Lower lobe of right lung (tissue), 2 donors: ENCODE measurements around the gene DTD1. TPM values are rescaled to one million over a fixed set of nuclear protein-coding genes. Genes with fewer than 3 reads are reported as not detected.

ENCODE experiments used
- ATAC-seq, 2 donors: fragments of 200-7000 bp; cut with Tn5 transposase; one replicate each; pipeline ENCODE4 v1.9.1; 2020 to 2022; ENCODE audit warnings: mild to moderate bottlenecking in 2 of 2, moderate library complexity in 2 of 2
- DNase-seq: peaks from one replicate; pipeline ENCODE4 v3.0.0-alpha.2; 2020
- H3K27ac ChIP-seq: fragments of 200-600 bp; one replicate; pipeline ENCODE4 v1.8.0; 2022
- H3K27me3 ChIP-seq: fragments of 200-600 bp; one replicate; pipeline ENCODE4 v1.8.0; 2022; ENCODE audit warnings: low read depth
- H3K36me3 ChIP-seq: fragments of 200-600 bp; one replicate; pipeline ENCODE4 v1.8.0; 2022; ENCODE audit warnings: mild to moderate bottlenecking
- H3K4me1 ChIP-seq: fragments of 200-600 bp; one replicate; pipeline ENCODE4 v1.8.0; 2022
- H3K4me3 ChIP-seq: fragments of 200-600 bp; one replicate; pipeline ENCODE4 v1.8.0; 2022; ENCODE audit warnings: mild to moderate bottlenecking
- H3K9me3 ChIP-seq: fragments of 200-600 bp; one replicate; pipeline ENCODE4 v1.8.0; 2022
- intact Hi-C: fragments of 100-400 bp; cut with DNase I; formaldehyde crosslinking; loops from one replicate; pipeline ENCODE4 v1.11.0; 2022
- total RNA-seq: library from RNA; stranded (reverse); fragmentation: NEBNext Ultra II Directional; extraction: Animal tissue kit (Norgen Biotek cat#: 25700); gene quantifications from one replicate; pipeline ENCODE4 v1.2.1, GENCODE V29; 2021
- TF ChIP-seq, protein P1 (sequence below): fragments of 200-600 bp; IDR thresholded peaks from one replicate; pipeline ENCODE4 v1.8.0; 2022; ENCODE audit warnings: antibody characterized with exemption, mild to moderate bottlenecking
- donor health status: DM: no; HTN: yes; CAD: no; lungs with severe emphysema.

Gene DTD1
- total RNA-seq, 1 donor from 2014 or later = 15.7 TPM

DNA sequence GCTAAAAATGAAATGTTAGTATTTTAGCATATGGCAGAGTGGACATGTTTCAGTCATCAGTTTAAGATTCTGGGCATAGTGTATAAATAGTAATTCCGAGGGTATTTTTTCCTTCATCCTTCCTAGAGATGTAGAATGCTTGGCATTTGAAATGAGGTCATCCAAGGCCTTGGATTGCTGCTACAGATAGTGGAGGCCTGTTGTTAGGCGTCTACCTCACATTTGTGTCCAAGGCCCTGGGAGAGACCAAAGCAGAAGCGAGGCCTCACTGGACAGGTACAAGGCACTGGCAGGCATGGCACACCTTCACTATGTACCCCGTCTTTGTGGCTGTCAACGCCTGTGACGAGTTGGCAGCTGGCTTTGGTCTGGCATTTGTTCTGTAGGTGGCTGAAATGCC lies 58.0 kb downstream of the DTD1 start:
- TF ChIP-seq, protein P1, sequence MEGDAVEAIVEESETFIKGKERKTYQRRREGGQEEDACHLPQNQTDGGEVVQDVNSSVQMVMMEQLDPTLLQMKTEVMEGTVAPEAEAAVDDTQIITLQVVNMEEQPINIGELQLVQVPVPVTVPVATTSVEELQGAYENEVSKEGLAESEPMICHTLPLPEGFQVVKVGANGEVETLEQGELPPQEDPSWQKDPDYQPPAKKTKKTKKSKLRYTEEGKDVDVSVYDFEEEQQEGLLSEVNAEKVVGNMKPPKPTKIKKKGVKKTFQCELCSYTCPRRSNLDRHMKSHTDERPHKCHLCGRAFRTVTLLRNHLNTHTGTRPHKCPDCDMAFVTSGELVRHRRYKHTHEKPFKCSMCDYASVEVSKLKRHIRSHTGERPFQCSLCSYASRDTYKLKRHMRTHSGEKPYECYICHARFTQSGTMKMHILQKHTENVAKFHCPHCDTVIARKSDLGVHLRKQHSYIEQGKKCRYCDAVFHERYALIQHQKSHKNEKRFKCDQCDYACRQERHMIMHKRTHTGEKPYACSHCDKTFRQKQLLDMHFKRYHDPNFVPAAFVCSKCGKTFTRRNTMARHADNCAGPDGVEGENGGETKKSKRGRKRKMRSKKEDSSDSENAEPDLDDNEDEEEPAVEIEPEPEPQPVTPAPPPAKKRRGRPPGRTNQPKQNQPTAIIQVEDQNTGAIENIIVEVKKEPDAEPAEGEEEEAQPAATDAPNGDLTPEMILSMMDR = no peak
- Histone ChIP-seq H3K4me3 (no peak overlapping the region), H3K27me3 (no peaks in the 10 kb centered on the region), H3K27ac (no peak overlapping the region), H3K9me3 (no peaks in the 10 kb centered on the region), H3K36me3 (no peaks in the 10 kb centered on the region), H3K4me1 (no peaks in the 10 kb centered on the region)
- DNase-seq = no peak
- intact Hi-C loops = no loop called here
- ATAC-seq = no peak

DNA sequence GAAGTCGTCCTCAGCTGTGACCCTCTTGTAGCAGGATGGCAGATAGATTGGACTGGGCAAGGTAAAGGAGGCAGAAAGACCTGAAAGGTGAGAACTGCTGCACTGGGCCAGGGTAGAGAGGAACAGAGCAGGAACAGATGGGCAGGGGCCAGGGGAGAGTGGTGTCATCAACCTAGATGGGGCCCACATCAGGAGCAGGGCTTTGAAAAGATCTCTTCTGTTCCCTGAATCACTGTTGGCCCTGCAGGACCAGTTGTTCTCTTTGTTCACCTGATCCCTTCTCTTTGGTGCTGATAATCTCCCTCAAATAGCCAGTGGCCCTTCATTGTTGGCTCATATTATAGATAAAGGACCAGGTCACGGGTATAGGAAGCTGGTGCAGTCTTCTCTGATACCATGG lies 59.9 kb downstream of the DTD1 start:
- ATAC-seq (no peak), DNase-seq (no peak)
- no peaks in the 10 kb centered on the region for H3K36me3 ChIP-seq
- no peaks in the 10 kb centered on the region for H3K9me3 ChIP-seq
- no peaks in the 10 kb centered on the region for H3K27me3 ChIP-seq
- no peaks in the 10 kb centered on the region for H3K4me1 ChIP-seq
- H3K4me3 ChIP-seq = no peak overlapping the region
- TF ChIP-seq, protein P1 = no peak
- no peak overlapping the region for H3K27ac ChIP-seq
- intact Hi-C loops = no loop called here

DNA sequence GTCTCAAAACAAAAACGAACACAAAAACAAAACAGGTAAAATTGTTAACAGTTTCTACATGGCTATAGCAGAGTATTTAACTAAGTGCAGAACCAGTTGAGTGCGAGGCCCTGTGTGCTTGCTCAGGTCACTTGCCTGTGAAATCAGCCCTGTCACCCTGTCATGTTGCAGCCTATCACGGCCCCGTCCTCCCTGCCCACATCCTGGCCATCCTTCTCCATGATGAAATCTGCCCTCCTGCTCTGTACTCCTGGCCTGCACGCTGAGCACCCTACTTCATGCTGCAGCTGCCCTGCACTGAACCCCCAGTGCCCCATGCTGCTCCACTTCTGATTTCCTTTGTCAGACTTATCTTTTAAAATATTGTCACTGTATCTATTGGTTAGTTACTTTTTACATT lies 62.4 kb downstream of the DTD1 start:
- DNase-seq = no peak
- Histone ChIP-seq H3K4me3 (no peak overlapping the region), H3K27ac (no peak overlapping the region), H3K36me3 (no peaks in the 10 kb centered on the region), H3K27me3 (no peaks in the 10 kb centered on the region), H3K4me1 (no peaks in the 10 kb centered on the region), H3K9me3 (no peaks in the 10 kb centered on the region)
- intact Hi-C loops = no loop called here
- TF ChIP-seq, protein P1 = no peak
- ATAC-seq = no peak

DNA sequence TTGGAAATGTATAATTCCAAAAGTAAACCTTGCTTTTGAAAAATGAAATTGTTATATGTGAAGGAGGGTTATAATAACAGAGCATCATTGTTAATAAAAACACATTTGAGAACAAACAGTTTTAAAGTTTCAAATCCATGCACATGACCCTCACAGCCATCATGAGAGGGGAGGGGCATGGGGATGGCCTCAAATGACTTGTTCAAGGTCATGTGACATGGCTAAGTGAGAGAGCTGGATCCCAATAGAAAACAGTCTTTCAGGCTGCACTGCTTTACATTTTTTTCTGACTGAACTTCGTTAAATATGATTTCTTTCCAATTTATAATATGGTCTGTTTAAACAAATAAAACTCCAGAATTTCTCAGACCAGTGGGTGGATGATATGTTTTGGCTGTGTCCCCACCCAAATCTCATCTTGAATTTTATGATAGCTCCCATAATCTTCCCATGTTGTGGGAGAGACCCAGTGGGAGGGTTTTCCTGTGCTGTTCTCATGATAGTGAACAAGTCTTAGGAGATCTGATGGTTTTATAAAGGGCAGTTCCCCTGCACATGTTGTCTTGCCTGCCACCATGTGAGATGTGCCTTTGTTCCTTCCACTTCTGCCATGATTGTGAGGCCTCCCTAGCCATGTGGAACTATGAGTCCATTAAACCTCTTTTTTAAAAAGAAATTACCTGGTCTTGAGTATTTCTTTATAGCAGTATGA lies 66.0 kb downstream of the DTD1 start:
- ATAC-seq (no peak), DNase-seq (no peak)
- H3K27ac ChIP-seq = no peak overlapping the region
- H3K36me3 ChIP-seq = no peaks in the 10 kb centered on the region
- H3K4me3 ChIP-seq = no peak overlapping the region
- no peaks in the 10 kb centered on the region for H3K4me1 ChIP-seq
- H3K27me3 ChIP-seq = no peaks in the 10 kb centered on the region
- intact Hi-C loops = no loop called here
- TF ChIP-seq, protein P1 = no peak
- H3K9me3 ChIP-seq = no peaks in the 10 kb centered on the region

DNA sequence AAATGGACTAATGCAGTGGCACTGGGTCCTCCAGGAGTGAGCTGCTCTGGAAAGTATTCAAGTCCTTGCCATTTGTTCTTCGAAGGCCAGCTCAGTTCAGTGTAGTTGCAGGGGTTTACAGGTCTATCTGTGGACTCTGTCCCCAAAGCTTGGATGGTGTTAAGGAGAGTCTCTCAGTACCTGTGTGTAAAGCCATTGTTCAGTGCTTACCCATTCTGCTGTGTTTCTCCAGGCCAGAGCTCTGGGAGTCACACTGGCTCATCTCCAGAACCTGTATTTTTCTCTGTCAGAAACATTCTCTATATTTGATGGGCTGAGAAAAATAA lies 66.6 kb downstream of the DTD1 start:
- Histone ChIP-seq H3K36me3 (no peaks in the 10 kb centered on the region), H3K27ac (no peak overlapping the region), H3K4me3 (no peak overlapping the region), H3K9me3 (no peaks in the 10 kb centered on the region), H3K4me1 (no peaks in the 10 kb centered on the region), H3K27me3 (no peaks in the 10 kb centered on the region)
- no peak for ATAC-seq
- DNase-seq = no peak
- TF ChIP-seq, protein P1 = no peak
- intact Hi-C loops = no loop called here
